Loucy (cell line): ENCODE measurements around the gene CAPN14.

Experiments
- H2AFZ ChIP-seq: fragments of 200-600 bp; sonication (generic); 2 replicates; pipeline ENCODE4 v1.6.0; 2016; ENCODE audit warnings: antibody characterized with exemption, mild to moderate bottlenecking, low read length, moderate library complexity
- H3F3A ChIP-seq: fragments of 200-600 bp; 2 replicates; pipeline ENCODE4 v1.6.0; 2016; ENCODE audit warnings: antibody characterized with exemption, low read depth, mild to moderate bottlenecking
- H3K27me3 ChIP-seq: fragments of 200-600 bp; sonication (generic); 2 replicates; pipeline ENCODE4 v1.6.1; 2014; ENCODE audit warnings: low read length, mild to moderate bottlenecking; ENCODE audit not compliant: insufficient read depth, poor library complexity, severe bottlenecking
- H3K36me3 ChIP-seq: fragments of 200-600 bp; sonication (generic); 2 replicates; pipeline ENCODE4 v1.6.1; 2016; ENCODE audit warnings: low read length; ENCODE audit not compliant: insufficient read depth
- H3K4me1 ChIP-seq: fragments of 200-600 bp; sonication (generic); 2 replicates; pipeline ENCODE4 v1.5.1; 2014; ENCODE audit warnings: low read length, mild to moderate bottlenecking; ENCODE audit not compliant: insufficient read depth, poor library complexity, severe bottlenecking
- H3K4me2 ChIP-seq: fragments of 200-600 bp; sonication (generic); 2 replicates; pipeline ENCODE4 v1.6.0; 2014; ENCODE audit warnings: antibody characterized with exemption, low read length, low read depth, mild to moderate bottlenecking; ENCODE audit not compliant: poor library complexity, severe bottlenecking
- H3K4me3 ChIP-seq: fragments of 200-600 bp; sonication (generic); 2 replicates; pipeline ENCODE4 v1.5.1; 2014; ENCODE audit warnings: low read length, mild to moderate bottlenecking, mixed read lengths; ENCODE audit not compliant: poor library complexity, severe bottlenecking
- H3K79me2 ChIP-seq: fragments of 200-600 bp; sonication (generic); 2 replicates; pipeline ENCODE4 v1.6.1; 2014; ENCODE audit warnings: low read length; ENCODE audit not compliant: insufficient read depth
- H3K9ac ChIP-seq: fragments of 200-600 bp; sonication (generic); 2 replicates; pipeline ENCODE4 v1.6.0; 2014; ENCODE audit warnings: mild to moderate bottlenecking, low read depth, low read length, moderate library complexity; ENCODE audit not compliant: poor library complexity, severe bottlenecking
- H3K9me2 ChIP-seq: fragments of 200-600 bp; sonication (generic); replicated peaks from 2 replicates; pipeline ENCODE4 v1.6.1; 2016; ENCODE audit warnings: low read depth, low read length, mixed read lengths
- H3K9me3 ChIP-seq: fragments of 200-600 bp; sonication (generic); 2 replicates; pipeline ENCODE4 v1.6.1; 2014; ENCODE audit warnings: mild to moderate bottlenecking, antibody characterized with exemption, low read length, low read depth; ENCODE audit not compliant: insufficient read depth
- H4K20me1 ChIP-seq: fragments of 200-600 bp; sonication (generic); 2 replicates; pipeline ENCODE4 v1.6.0; 2014; ENCODE audit warnings: antibody characterized with exemption, low read length, mild to moderate bottlenecking; ENCODE audit not compliant: insufficient read depth, poor library complexity, severe bottlenecking
- EZH2phosphoT487 ChIP-seq: fragments of 200-600 bp; IDR thresholded peaks from 2 replicates; pipeline ENCODE4 v1.6.1; 2018; ENCODE audit warnings: antibody characterized with exemption, mild to moderate bottlenecking, moderate library complexity, borderline replicate concordance
- TF ChIP-seq, protein P1 (sequence below): fragments of 200-600 bp; sonication (generic); conservative IDR thresholded peaks from 2 replicates; pipeline ENCODE4 v1.5.1; 2014; ENCODE audit warnings: mild to moderate bottlenecking, antibody characterized with exemption, low read length

Gene CAPN14

DNA sequence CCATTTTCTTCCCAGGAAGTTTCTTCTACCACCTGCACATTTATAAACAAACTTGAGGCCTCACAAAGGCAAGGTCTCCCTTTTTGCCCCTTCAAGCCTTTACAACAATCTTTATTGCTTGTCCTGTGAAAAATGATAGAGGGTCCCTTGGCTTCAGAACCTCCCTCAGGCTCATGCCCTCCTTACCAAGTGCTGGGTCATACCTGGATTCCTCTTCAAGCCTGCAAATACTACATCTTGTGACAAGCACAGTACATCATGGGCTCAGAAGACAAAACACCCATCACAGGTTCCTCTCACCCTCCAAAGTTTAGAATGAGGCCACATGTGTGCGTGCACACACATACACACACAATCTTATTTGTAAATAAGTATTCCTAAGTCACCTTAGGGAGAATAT is 9.1 kb downstream of the CAPN14 start:
- TF ChIP-seq EZH2phosphoT487 = no peak
- H3K9me2 ChIP-seq = no peaks in the 10 kb centered on the region
- H3K9ac ChIP-seq = no peak overlapping the region
- no peak overlapping the region for H2AFZ ChIP-seq
- no peaks in the 10 kb centered on the region for H3K27me3 ChIP-seq
- H3F3A ChIP-seq = no peaks in the 10 kb centered on the region
- H3K4me3 ChIP-seq = no peak overlapping the region
- no peaks in the 10 kb centered on the region for H4K20me1 ChIP-seq
- H3K9me3 ChIP-seq = no peaks in the 10 kb centered on the region
- peaks cover 2% of the 10 kb centered on the region for H3K4me1 ChIP-seq
- H3K36me3 ChIP-seq = no peaks in the 10 kb centered on the region
- H3K4me2 ChIP-seq = no peak overlapping the region
- H3K79me2 ChIP-seq = no peaks in the 10 kb centered on the region

DNA sequence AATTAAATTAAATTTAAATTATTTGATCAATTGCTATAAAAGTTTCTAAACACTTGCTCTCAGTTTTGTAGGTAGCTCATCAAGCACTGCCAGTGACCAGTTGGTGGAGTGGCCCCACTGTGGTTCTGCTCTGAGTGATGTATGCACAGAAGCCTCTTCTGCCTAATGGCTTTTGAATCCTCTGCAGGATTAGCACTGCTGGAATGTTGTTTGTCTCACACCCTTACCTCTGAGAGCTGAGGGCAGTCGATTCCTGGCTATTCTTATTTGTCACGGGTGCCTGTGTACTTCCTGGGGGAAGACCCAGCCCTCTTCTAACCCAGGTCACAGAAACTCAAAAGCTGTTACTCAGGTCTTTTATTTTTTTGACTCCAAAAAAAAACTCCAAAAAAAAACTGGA is 9.5 kb downstream of the CAPN14 start:
- H3K4me1 ChIP-seq = no peaks in the 10 kb centered on the region
- no peak overlapping the region for H3K9ac ChIP-seq
- no peak overlapping the region for H2AFZ ChIP-seq
- H3K4me3 ChIP-seq = no peak overlapping the region
- H3K4me2 ChIP-seq = no peak overlapping the region
- no peaks in the 10 kb centered on the region for H3K79me2 ChIP-seq
- TF ChIP-seq EZH2phosphoT487 = no peak
- TF ChIP-seq, protein P1, sequence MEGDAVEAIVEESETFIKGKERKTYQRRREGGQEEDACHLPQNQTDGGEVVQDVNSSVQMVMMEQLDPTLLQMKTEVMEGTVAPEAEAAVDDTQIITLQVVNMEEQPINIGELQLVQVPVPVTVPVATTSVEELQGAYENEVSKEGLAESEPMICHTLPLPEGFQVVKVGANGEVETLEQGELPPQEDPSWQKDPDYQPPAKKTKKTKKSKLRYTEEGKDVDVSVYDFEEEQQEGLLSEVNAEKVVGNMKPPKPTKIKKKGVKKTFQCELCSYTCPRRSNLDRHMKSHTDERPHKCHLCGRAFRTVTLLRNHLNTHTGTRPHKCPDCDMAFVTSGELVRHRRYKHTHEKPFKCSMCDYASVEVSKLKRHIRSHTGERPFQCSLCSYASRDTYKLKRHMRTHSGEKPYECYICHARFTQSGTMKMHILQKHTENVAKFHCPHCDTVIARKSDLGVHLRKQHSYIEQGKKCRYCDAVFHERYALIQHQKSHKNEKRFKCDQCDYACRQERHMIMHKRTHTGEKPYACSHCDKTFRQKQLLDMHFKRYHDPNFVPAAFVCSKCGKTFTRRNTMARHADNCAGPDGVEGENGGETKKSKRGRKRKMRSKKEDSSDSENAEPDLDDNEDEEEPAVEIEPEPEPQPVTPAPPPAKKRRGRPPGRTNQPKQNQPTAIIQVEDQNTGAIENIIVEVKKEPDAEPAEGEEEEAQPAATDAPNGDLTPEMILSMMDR = no peak
- H3K27me3 ChIP-seq = no peaks in the 10 kb centered on the region
- H3F3A ChIP-seq = no peaks in the 10 kb centered on the region
- H3K9me3 ChIP-seq = no peaks in the 10 kb centered on the region
- H3K36me3 ChIP-seq = no peaks in the 10 kb centered on the region
- no peaks in the 10 kb centered on the region for H3K9me2 ChIP-seq
- H4K20me1 ChIP-seq = no peaks in the 10 kb centered on the region

DNA sequence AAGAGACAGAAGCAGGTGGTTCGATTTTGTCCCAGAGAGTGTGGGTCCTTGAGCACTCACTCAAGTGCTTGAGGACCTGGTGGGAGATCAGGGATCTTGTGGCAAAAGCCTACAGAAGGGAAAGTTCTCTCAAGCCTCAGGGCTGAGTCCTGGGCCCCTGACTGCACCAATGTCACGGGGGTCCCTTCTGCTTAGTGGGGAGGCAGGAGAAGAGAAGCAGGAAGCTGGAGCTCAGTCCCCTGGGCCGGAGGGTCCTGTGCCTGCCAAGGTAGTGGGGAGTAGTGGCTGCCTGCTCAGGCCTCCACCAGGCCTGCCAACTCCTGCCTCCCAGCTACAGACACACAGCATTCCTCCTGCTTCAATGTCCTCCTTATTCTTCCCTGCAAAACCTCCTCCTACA is 11.7 kb downstream of the CAPN14 start:
- H3K36me3 ChIP-seq = no peaks in the 10 kb centered on the region
- H3K9ac ChIP-seq = no peak overlapping the region
- H3K27me3 ChIP-seq = no peaks in the 10 kb centered on the region
- H2AFZ ChIP-seq = no peak overlapping the region
- H3K4me1 ChIP-seq = no peaks in the 10 kb centered on the region
- H3K4me3 ChIP-seq = no peak overlapping the region
- H3F3A ChIP-seq = no peaks in the 10 kb centered on the region
- H3K9me3 ChIP-seq = no peaks in the 10 kb centered on the region
- no peaks in the 10 kb centered on the region for H4K20me1 ChIP-seq
- no peaks in the 10 kb centered on the region for H3K79me2 ChIP-seq
- H3K9me2 ChIP-seq = no peaks in the 10 kb centered on the region
- TF ChIP-seq, protein P1 = no peak
- TF ChIP-seq EZH2phosphoT487 = no peak
- H3K4me2 ChIP-seq = no peak overlapping the region

DNA sequence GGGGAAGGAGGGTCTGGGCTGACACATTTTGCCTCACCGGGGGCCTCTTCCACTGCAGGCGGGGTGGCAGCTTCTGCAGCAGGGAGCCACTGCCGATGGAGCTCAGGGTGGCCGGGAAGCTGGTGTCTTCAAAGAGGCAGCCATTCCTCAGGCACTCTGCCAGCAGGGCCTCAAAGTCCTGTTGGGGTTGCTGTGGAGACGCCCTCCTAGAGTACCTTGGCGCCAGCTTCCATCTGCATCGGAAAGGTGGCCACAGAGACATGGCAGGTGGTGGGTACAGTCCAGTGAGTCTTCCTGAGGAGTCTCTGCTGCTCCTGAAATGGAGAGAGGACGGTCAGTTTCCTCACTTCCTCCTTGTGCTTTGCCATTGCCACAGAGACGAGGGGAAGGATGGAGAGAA is 12.1 kb downstream of the CAPN14 start:
- Histone ChIP-seq H3K27me3 (no peaks in the 10 kb centered on the region), H3K9ac (no peak overlapping the region), H4K20me1 (no peaks in the 10 kb centered on the region), H3K9me3 (no peaks in the 10 kb centered on the region), H3K4me2 (no peak overlapping the region), H3K4me3 (no peak overlapping the region), H2AFZ (no peak overlapping the region), H3K9me2 (no peaks in the 10 kb centered on the region), H3K4me1 (no peaks in the 10 kb centered on the region), H3F3A (no peaks in the 10 kb centered on the region), H3K36me3 (no peaks in the 10 kb centered on the region), H3K79me2 (no peaks in the 10 kb centered on the region)
- TF ChIP-seq EZH2phosphoT487 = no peak
- TF ChIP-seq, protein P1 = no peak
